ENCODE data around the gene PHF19.

DNA sequence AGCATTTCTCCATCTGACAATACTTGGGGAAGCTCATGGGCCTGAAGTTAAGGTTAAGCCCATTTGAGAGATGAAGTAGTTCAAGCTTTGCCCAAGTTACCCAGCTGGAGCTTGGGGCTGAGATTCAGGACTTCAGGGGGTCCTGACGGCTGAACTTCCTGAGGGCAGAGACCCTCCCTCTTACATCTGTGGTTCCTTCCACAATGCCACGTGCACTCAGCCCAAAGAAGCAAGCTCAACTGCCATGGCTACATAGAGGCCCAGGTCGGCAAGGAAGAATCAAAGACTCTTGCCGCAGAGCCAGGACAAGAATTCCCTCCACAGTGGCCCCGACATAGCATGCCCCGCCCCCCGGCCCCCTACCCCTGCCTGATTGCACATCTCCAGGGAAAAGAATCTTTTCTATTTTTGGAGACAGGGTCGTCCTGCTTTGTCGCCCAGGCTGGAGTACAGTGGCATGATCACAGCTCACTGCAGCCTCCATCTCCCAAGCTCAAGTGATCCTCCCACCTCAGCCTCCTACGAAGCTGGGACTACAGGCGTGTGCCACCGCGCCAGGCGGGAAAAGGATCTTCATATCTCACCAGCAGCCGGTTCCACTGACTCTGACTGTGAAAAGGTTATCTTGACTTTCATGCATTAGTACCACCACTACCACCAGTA, 9.2 kb downstream of the PHF19 start:
- TF ChIP-seq, protein P1, sequence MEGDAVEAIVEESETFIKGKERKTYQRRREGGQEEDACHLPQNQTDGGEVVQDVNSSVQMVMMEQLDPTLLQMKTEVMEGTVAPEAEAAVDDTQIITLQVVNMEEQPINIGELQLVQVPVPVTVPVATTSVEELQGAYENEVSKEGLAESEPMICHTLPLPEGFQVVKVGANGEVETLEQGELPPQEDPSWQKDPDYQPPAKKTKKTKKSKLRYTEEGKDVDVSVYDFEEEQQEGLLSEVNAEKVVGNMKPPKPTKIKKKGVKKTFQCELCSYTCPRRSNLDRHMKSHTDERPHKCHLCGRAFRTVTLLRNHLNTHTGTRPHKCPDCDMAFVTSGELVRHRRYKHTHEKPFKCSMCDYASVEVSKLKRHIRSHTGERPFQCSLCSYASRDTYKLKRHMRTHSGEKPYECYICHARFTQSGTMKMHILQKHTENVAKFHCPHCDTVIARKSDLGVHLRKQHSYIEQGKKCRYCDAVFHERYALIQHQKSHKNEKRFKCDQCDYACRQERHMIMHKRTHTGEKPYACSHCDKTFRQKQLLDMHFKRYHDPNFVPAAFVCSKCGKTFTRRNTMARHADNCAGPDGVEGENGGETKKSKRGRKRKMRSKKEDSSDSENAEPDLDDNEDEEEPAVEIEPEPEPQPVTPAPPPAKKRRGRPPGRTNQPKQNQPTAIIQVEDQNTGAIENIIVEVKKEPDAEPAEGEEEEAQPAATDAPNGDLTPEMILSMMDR (IDR thresholded peaks at IDR 0.05), result no peak
- no peak for TF ChIP-seq POLR2A (IDR thresholded peaks at IDR 0.05)

All from lower leg skin (tissue), 3 donors.